Hematopoietic multipotent progenitor cell treated with erythropoietin and hydrocortisone succinate and interleukin-3 and kit ligand, for 17 days (in vitro differentiated cells): ENCODE results near the gene COL25A1.
"Not testable (repeated sequence)": the region's sequence is repeated elsewhere in the genome, so short reads cannot be mapped to it uniquely, and the experiment has no call there.

Source experiments
- DNase-seq: peaks from one replicate; pipeline ENCODE4 v3.0.0-alpha.2; 2015; ENCODE audit warnings: low spot score

COL25A1 gene

GRCh38 chr4:108903464-108904221 is 398.8 kb downstream of the COL25A1 start:
- DNase-seq: no peak

GRCh38 chr4:108902769-108903168 is 399.7 kb downstream of the COL25A1 start:
- no peak for DNase-seq

- DNase-seq: no peak
Observed at GRCh38 chr4:108901291-108901690, 401.2 kb downstream of the COL25A1 start.

- no peak for DNase-seq
Observed at GRCh38 chr4:108900018-108900580, 402.4 kb downstream of the COL25A1 start.

GRCh38 chr4:108893468-108893867 is 409.0 kb downstream of the COL25A1 start:
- DNase-seq: no peak

GRCh38 chr4:108891896-108892590 is 410.4 kb downstream of the COL25A1 start:
- no peak for DNase-seq

- DNase-seq: no peak
Observed at GRCh38 chr4:108890484-108890881, 412.0 kb downstream of the COL25A1 start.

- no peak for DNase-seq
Observed at GRCh38 chr4:108889696-108890483, 412.6 kb downstream of the COL25A1 start.

GRCh38 chr4:108888769-108889168 is 413.7 kb downstream of the COL25A1 start:
- no peak for DNase-seq

GRCh38 chr4:108887034-108887433 is 415.4 kb downstream of the COL25A1 start:
- DNase-seq: no peak

- no peak for DNase-seq
Observed at GRCh38 chr4:108885211-108885610, 417.2 kb downstream of the COL25A1 start.

GRCh38 chr4:108884596-108884995 is 417.9 kb downstream of the COL25A1 start:
- DNase-seq: no peak

- no peak for DNase-seq
Observed at GRCh38 chr4:108881986-108882385, 420.5 kb downstream of the COL25A1 start.

GRCh38 chr4:108881190-108881589 is 421.3 kb downstream of the COL25A1 start:
- DNase-seq: no peak

- DNase-seq: no peak
Observed at GRCh38 chr4:108878806-108879205, 423.7 kb downstream of the COL25A1 start.

- no peak for DNase-seq
Observed at GRCh38 chr4:108877821-108878220, 424.6 kb downstream of the COL25A1 start.

GRCh38 chr4:108874806-108875205 is 427.7 kb downstream of the COL25A1 start:
- no peak for DNase-seq

- DNase-seq: not testable (repeated sequence)
Observed at GRCh38 chr4:108869970-108870369, 432.5 kb downstream of the COL25A1 start.

- no peak for DNase-seq
Observed at GRCh38 chr4:108868606-108869227, 433.7 kb downstream of the COL25A1 start.

GRCh38 chr4:108867476-108867875 is 435.0 kb downstream of the COL25A1 start:
- no peak for DNase-seq

- DNase-seq: no peak
Observed at GRCh38 chr4:108861334-108861733, 441.1 kb downstream of the COL25A1 start.

- DNase-seq: no peak
Observed at GRCh38 chr4:108854786-108855185, 447.7 kb downstream of the COL25A1 start.
